ENCODE results near the gene KCND3. TPM values are rescaled to one million over a fixed set of nuclear protein-coding genes. Genes with fewer than 3 reads are reported as not detected.
A peak's percentile ranks its signal among the peaks of the same experiment; 100 is the strongest.

The KCND3 gene
- total RNA-seq, 1 donor from 2014 or later, result 5.5 TPM

DNA sequence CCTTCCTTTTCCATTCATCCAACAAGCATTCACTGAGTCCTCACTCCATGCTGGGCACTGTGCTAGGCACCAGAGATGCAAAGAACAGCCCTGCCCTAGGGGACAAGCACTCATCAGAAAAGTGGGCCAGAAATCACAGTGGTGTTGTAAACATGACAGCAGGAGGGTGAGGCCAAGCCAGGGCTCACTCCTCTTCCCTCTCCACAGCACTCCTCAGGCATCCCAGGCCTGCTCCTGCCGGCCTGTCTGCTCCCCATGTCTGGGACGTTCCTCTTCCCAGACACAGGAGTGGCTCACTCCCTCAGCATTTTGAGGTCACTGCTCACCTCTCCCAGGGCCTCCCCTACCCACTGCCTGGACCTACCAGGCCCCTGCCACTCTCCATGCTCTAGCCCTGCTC is 61.8 kb downstream of the KCND3 start:
- intact Hi-C loops (cut with DNase I), result no loop called here
- DNase-seq (no peak), ATAC-seq (peak in 1 of 2 donors; percentile 23)
- H3K4me1 ChIP-seq, result no peaks in the 10 kb centered on the region
- H3K27me3 ChIP-seq (ENCODE audit: low read depth), result no peaks in the 10 kb centered on the region
- no peaks in the 10 kb centered on the region for H3K9me3 ChIP-seq
- H3K27ac ChIP-seq, result no peak overlapping the region
- TF ChIP-seq, protein P1, sequence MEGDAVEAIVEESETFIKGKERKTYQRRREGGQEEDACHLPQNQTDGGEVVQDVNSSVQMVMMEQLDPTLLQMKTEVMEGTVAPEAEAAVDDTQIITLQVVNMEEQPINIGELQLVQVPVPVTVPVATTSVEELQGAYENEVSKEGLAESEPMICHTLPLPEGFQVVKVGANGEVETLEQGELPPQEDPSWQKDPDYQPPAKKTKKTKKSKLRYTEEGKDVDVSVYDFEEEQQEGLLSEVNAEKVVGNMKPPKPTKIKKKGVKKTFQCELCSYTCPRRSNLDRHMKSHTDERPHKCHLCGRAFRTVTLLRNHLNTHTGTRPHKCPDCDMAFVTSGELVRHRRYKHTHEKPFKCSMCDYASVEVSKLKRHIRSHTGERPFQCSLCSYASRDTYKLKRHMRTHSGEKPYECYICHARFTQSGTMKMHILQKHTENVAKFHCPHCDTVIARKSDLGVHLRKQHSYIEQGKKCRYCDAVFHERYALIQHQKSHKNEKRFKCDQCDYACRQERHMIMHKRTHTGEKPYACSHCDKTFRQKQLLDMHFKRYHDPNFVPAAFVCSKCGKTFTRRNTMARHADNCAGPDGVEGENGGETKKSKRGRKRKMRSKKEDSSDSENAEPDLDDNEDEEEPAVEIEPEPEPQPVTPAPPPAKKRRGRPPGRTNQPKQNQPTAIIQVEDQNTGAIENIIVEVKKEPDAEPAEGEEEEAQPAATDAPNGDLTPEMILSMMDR (IDR thresholded peaks at IDR 0.05), result no peak
- H3K36me3 ChIP-seq, result no peaks in the 10 kb centered on the region
- no peak overlapping the region for H3K4me3 ChIP-seq

DNA sequence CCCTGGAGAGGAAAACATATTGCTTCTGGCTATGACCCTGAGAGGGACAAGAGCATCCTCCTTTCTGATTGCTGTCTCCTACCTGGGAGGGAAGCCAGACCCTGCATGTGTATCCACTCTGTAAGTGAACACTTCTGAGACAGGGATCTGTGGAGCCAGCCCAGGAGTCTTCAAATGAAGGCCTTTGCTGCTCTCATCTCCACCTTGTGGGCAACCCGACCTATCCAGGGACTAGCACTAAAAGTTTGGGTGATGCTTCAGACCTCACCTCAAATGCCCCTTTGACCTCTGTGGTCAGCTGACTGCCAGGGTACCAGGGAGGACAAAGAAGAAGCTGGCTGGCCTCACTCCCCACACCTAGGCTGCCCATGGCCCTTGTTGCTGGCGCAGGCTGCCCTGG is 64.7 kb downstream of the KCND3 start:
- no peak for ATAC-seq
- H3K4me3 ChIP-seq, result no peak overlapping the region
- no peaks in the 10 kb centered on the region for H3K36me3 ChIP-seq
- TF ChIP-seq, protein P1 (IDR thresholded peaks at IDR 0.05), result no peak
- peaks cover 6% of the 10 kb centered on the region for H3K4me1 ChIP-seq
- intact Hi-C loops (cut with DNase I), result no loop called here
- H3K9me3 ChIP-seq, result no peaks in the 10 kb centered on the region
- no peak overlapping the region for H3K27ac ChIP-seq
- H3K27me3 ChIP-seq (ENCODE audit: low read depth), result no peaks in the 10 kb centered on the region
- DNase-seq, result no peak

- Histone ChIP-seq H3K4me3 (no peak overlapping the region), H3K27me3 (ENCODE audit: low read depth) (no peaks in the 10 kb centered on the region), H3K9me3 (no peaks in the 10 kb centered on the region), H3K4me1 (peaks cover 6% of the 10 kb centered on the region), H3K36me3 (no peaks in the 10 kb centered on the region), H3K27ac (no peak overlapping the region)
- ATAC-seq, result no peak
- DNase-seq, result no peak
- TF ChIP-seq, protein P1 (IDR thresholded peaks at IDR 0.05), result no peak
- intact Hi-C loops (cut with DNase I), result no loop called here
Observed at GRCh38 chr1:111923766-111924165, 65.7 kb downstream of the KCND3 start.

DNA sequence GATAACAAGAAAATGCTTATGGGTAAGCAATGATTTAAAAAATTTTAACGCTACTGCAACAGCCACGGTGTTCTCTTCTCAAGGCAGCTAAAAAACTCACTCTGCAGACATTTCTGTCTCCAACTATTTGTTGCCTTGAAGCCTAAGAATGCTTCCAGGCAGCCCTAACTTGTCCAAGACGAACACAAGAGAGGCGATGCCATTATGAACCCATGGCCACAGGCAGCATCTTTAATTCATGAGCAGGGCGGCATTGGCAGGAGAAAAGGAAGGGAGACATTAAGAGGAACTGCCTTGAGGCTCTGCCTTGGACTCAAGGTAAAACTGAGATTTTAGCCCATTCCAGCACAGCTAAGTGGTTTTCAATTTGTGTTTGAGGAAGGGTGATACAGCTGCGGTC is 67.5 kb downstream of the KCND3 start:
- Histone ChIP-seq H3K27ac (no peak overlapping the region), H3K36me3 (no peaks in the 10 kb centered on the region), H3K27me3 (ENCODE audit: low read depth) (no peaks in the 10 kb centered on the region), H3K4me1 (peaks cover 6% of the 10 kb centered on the region), H3K4me3 (no peak overlapping the region), H3K9me3 (no peaks in the 10 kb centered on the region)
- intact Hi-C loops (cut with DNase I), result no loop called here
- DNase-seq (no peak), ATAC-seq (no peak)
- TF ChIP-seq, protein P1 (IDR thresholded peaks at IDR 0.05), result no peak

DNA sequence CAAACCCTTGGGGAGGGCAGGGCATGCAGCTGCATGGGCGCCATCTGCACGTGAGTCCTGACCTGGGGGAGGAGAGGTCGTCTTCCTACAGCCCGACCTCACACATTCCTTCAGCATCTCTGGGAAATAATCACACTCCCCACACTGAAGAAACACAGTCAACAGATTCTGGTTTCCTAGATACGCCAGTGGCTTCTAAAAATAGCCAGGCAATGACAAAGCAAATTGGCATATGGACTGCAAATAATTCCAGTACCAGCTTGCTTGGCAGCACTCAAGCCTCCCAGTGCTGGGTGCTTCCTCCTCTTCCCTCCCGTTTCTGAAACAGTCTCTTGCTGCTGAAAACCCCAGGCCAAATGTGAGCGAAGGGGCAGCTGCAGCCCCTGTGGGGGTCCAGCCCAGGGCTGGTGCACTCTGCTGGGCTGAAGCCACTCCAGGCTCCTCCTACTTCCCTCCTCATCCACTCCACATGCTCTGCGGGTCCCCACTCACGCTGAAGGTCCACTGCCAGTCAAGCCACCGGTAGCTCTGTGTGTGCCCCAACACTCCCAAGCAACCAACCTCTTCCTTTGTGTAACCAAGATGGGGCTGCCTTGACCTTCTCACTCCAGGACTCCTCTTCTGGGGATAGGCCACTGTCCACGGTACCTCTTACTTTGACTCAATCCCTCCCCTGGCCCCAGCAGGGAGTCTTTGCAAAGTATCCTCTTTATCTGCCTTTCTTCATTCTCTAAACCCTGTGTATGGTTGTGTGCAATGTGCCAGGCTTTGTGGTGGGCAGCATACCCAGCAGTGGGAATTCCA is 69.0 kb downstream of the KCND3 start:
- ATAC-seq (peak; percentile 72 to 77), DNase-seq (no peak)
- Histone ChIP-seq H3K27ac (no peak overlapping the region), H3K36me3 (no peaks in the 10 kb centered on the region), H3K4me3 (no peak overlapping the region), H3K4me1 (peaks cover 6% of the 10 kb centered on the region), H3K27me3 (ENCODE audit: low read depth) (peaks cover 7% of the 10 kb centered on the region), H3K9me3 (no peaks in the 10 kb centered on the region)
- TF ChIP-seq, protein P1 (IDR thresholded peaks at IDR 0.05), result no peak
- intact Hi-C loops (cut with DNase I), result no loop called here
